Upper lobe of right lung (tissue), 1 donor: Measurements from ENCODE around the gene KCNH8. TPM values are rescaled to one million over a fixed set of nuclear protein-coding genes. Genes with fewer than 3 reads are reported as not detected.

Experiments
- ATAC-seq: fragments of 200-7000 bp; cut with Tn5 transposase; one replicate; pipeline ENCODE4 v1.9.1; 2020; ENCODE audit warnings: mild to moderate bottlenecking, moderate library complexity
- DNase-seq: peaks from one replicate; pipeline ENCODE4 v3.0.0-alpha.2; 2020
- H3K27ac ChIP-seq: fragments of 200-600 bp; one replicate; pipeline ENCODE4 v1.8.0; 2022
- H3K27me3 ChIP-seq: fragments of 200-600 bp; one replicate; pipeline ENCODE4 v1.8.0; 2022; ENCODE audit warnings: mild to moderate bottlenecking
- H3K36me3 ChIP-seq: fragments of 200-600 bp; one replicate; pipeline ENCODE4 v1.8.0; 2022
- H3K4me1 ChIP-seq: fragments of 200-600 bp; one replicate; pipeline ENCODE4 v1.8.0; 2022
- H3K4me3 ChIP-seq: fragments of 200-600 bp; one replicate; pipeline ENCODE4 v1.8.0; 2022; ENCODE audit warnings: mild to moderate bottlenecking
- H3K9me3 ChIP-seq: fragments of 200-600 bp; one replicate; pipeline ENCODE4 v1.8.0; 2022
- CTCF ChIP-seq: fragments of 200-600 bp; IDR thresholded peaks from one replicate; pipeline ENCODE4 v1.8.0; 2022; ENCODE audit warnings: antibody characterized with exemption
- intact Hi-C: fragments of 100-400 bp; cut with DNase I; formaldehyde crosslinking; loops from one replicate; pipeline ENCODE4 v1.11.0; 2022
- total RNA-seq: library from RNA; stranded (reverse); fragmentation: NEBNext Ultra II Directional; extraction: Animal tissue kit (Norgen Biotek cat#: 25700); gene quantifications from one replicate; pipeline ENCODE4 v1.2.1, GENCODE V29; 2021
- donor health status: DM: no; HTN: yes; CAD: no; lungs with severe emphysema.

KCNH8 gene
- total RNA-seq, 1 donor from 2014 or later, result 0.41 TPM

- H3K27ac ChIP-seq, result no peak overlapping the region
- ATAC-seq (no peak), DNase-seq (no peak)
- no peaks in the 10 kb centered on the region for H3K4me1 ChIP-seq
- H3K9me3 ChIP-seq, result no peaks in the 10 kb centered on the region
- no peaks in the 10 kb centered on the region for H3K27me3 ChIP-seq
- H3K4me3 ChIP-seq, result no peak overlapping the region
- H3K36me3 ChIP-seq, result no peaks in the 10 kb centered on the region
- intact Hi-C loops, result no loop called here
- no peak for TF ChIP-seq CTCF
Measured at GRCh38 chr3:19248143-19248542, 99.8 kb downstream of the KCNH8 start.

GRCh38 chr3:19248767-19249166, 100.5 kb downstream of the KCNH8 start:
- H3K9me3 ChIP-seq, result no peaks in the 10 kb centered on the region
- H3K27me3 ChIP-seq, result no peaks in the 10 kb centered on the region
- no peak overlapping the region for H3K4me3 ChIP-seq
- H3K36me3 ChIP-seq, result no peaks in the 10 kb centered on the region
- no peak overlapping the region for H3K27ac ChIP-seq
- no peak for DNase-seq
- intact Hi-C loops, result no loop called here
- TF ChIP-seq CTCF, result no peak
- ATAC-seq, result no peak
- no peaks in the 10 kb centered on the region for H3K4me1 ChIP-seq

GRCh38 chr3:19250959-19251610, 102.8 kb downstream of the KCNH8 start:
- Histone ChIP-seq H3K9me3 (no peaks in the 10 kb centered on the region), H3K27ac (no peak overlapping the region), H3K27me3 (no peaks in the 10 kb centered on the region), H3K4me3 (no peak overlapping the region), H3K4me1 (no peaks in the 10 kb centered on the region), H3K36me3 (no peaks in the 10 kb centered on the region)
- DNase-seq (no peak), ATAC-seq (no peak)
- no peak for TF ChIP-seq CTCF
- intact Hi-C loops, result no loop called here

DNA sequence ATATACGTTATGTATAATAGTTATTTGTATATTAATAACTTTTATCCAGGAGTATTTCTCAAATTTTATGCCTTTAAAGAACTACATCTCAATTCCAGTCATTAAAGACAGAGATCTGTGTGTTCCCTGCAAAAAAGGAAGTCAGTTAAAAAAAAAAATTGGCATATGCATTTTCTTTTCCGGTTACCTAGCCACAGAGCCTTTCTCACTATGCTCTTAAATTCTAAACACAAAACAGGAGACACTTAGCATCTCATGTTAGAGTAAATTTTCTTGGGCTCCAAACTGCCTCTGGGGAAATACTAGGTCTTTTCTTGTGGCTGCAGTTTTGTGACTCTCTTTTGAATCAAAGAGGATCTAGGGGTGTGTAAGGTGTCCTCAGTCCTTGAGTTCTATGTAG, 105.9 kb downstream of the KCNH8 start:
- intact Hi-C loops, result no loop called here
- Histone ChIP-seq H3K4me3 (no peak overlapping the region), H3K9me3 (no peaks in the 10 kb centered on the region), H3K27me3 (no peaks in the 10 kb centered on the region), H3K36me3 (no peaks in the 10 kb centered on the region), H3K27ac (no peak overlapping the region), H3K4me1 (no peaks in the 10 kb centered on the region)
- DNase-seq, result no peak
- TF ChIP-seq CTCF, result no peak
- ATAC-seq, result no peak

DNA sequence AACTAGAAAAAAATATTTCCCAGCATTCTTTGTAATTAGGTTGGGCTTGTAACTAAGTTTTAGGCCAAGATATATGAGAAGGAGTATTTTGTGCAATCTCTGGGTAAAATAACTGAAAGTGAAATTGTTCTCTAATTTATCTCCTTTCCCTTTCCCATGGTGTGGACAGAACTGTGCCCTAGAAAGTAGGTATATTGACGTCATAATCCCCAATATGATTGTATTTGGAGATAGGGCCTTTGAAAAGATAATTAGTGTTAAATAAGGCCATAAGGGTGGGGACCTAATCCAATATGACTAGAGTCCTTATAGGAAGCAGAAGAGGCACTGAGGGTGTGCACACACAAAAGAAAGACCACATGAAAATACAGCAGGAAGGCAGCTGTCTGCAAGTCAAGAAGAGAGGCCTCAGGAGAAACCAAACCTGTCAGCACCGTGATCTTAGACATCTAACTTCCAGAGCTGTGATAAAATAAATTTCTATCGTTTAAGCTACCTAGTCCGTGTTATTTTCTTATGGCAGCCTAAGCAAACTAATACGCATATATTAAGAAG, 106.6 kb downstream of the KCNH8 start:
- no peak for ATAC-seq
- TF ChIP-seq CTCF, result no peak
- Histone ChIP-seq H3K27ac (no peak overlapping the region), H3K9me3 (no peaks in the 10 kb centered on the region), H3K4me1 (no peaks in the 10 kb centered on the region), H3K27me3 (no peaks in the 10 kb centered on the region), H3K36me3 (no peaks in the 10 kb centered on the region), H3K4me3 (no peak overlapping the region)
- no peak for DNase-seq
- intact Hi-C loops, result no loop called here
